Pancreas (tissue), 10 donors: ENCODE results near the gene SPTBN2. TPM values are rescaled to one million over a fixed set of nuclear protein-coding genes. Genes with fewer than 3 reads are reported as not detected.
A peak's percentile ranks its signal among the peaks of the same experiment; 100 is the strongest.

Experiments
- ATAC-seq, 4 donors: fragments of 200-7000 bp; cut with Tn5 transposase; one replicate each; pipeline versions ENCODE4 v1.8.0 to v1.9.1; 2020; ENCODE audit warnings: mild to moderate bottlenecking in 4 of 4, moderate library complexity in 4 of 4
- DNase-seq, 6 donors: peaks; one replicate each; pipeline ENCODE4 v3.0.0-alpha.2; 2020
- FAIRE-seq: peaks from 2 replicates; lab custom pipeline; 2012; peaks lifted over from hg19 to GRCh38; lab: Jason Lieb, UNC
- H3K27ac ChIP-seq, 4 donors: fragments of 200-600 bp; sonication (generic); 1 replicate in 3 of 4; 2 replicates in 1 of 4; pipeline versions ENCODE4 v1.5.0 to v1.8.0; 2020
- H3K27me3 ChIP-seq, 4 donors: fragments of 200-600 bp; one replicate each; pipeline ENCODE4 v1.8.0; 2021
- H3K36me3 ChIP-seq, 3 donors: fragments of 200-600 bp; sonication (generic) in 1 of 3; one replicate each; pipeline versions ENCODE4 v1.5.0 to v1.8.0; 2020 to 2021
- H3K4me1 ChIP-seq, 3 donors: fragments of 200-600 bp; one replicate each; pipeline ENCODE4 v1.8.0; 2021
- H3K4me3 ChIP-seq, 4 donors: fragments of 200-600 bp; sonication (generic) in 2 of 4; one replicate each; pipeline versions ENCODE4 v1.5.0 to v1.8.0; 2020 to 2021
- H3K9me3 ChIP-seq, 4 donors: fragments of 200-600 bp; one replicate each; pipeline ENCODE4 v1.8.0; 2021
- CTCF ChIP-seq, 4 donors: fragments of 200-600 bp; sonication (generic) in 3 of 4; IDR thresholded peaks; one replicate each; pipeline versions ENCODE4 v1.5.0 to v1.8.0; 2021; ENCODE audit warnings: antibody characterized with exemption in 4 of 4
- WGBS, 2 donors: extraction: QIAGEN DNeasy Blood & Tissue Kit; methylation state at CpG; one replicate each; pipeline ENCODE4 v1.1.7; 2013; 5-methylcytosine and 5-hydroxymethylcytosine counted together
- intact Hi-C, 3 donors: fragments of 100-400 bp; cut with DNase I; formaldehyde crosslinking; loops; one replicate each; pipeline versions ENCODE4 v1.11.1 to v1.14.2; 2022
- polyA plus RNA-seq, 2 donors: library from polyadenylated mRNA; stranded (reverse); fragments of 200-250 nt; gene quantifications; one replicate each; pipeline ENCODE4 v1.2.3, GENCODE V29; 2013
- total RNA-seq, 6 donors: library from RNA; stranded (reverse); fragmentation: NEBNext Ultra II Directional in 4 of 6; extraction: Animal tissue kit (Norgen Biotek cat#: 25700) in 4 of 6; gene quantifications; one replicate each; pipeline versions ENCODE4 v1.2.1 to v1.2.4, GENCODE V29; 2021 to 2023
- donor health status: healthy with polysubstance abuse.
- donor health status: DM: no; HTN: no; CAD: no; lungs with moderate emphysema.
- donor health status: DM: no; HTN: no; CAD: no.
- donor health status: control.
- donor health status: control.
- donor health status: Bipolar disorder and iron deficiency.
- donor health status: DM: yes; HTN: yes; CAD: no.
- donor health status: DM: no; HTN: no; CAD: no.
- donor health status: DM: no; HTN: no; CAD: no.
- donor health status: DM: yes; HTN: yes; CAD: no.

Gene SPTBN2
- total and polyA plus RNA-seq, 8 donors = 17.8 to 59.8 (median 38.7) TPM

DNA sequence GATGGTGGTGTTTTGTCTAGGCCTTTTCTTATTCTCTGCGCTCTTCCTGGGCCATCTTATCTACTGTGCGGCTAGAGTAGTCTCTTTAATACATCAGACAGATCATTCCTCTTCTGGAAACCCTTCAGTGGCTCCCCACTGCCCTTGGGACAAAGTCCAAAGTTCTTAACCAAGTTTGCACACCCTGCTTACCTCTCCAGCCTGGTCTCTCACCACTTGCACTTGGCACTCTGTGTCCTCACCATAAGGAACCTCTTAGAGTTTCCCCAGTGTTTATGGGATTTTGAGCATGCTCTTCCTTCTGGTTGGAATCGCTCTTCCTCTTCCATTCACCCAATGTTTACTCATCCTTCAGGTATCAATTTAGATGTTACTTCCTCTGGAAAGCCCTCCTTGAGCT is 5.2 kb upstream of the SPTBN2 start:
- Histone ChIP-seq H3K36me3 (no peaks in the 10 kb centered on the region), H3K27ac (no peak overlapping the region), H3K4me1 (no peaks in the 10 kb centered on the region), H3K9me3 (no peaks in the 10 kb centered on the region), H3K4me3 (no peak overlapping the region), H3K27me3 (no peaks in the 10 kb centered on the region)
- DNase-seq = no peak
- 90 to 92% methylated on average over 3 of the region's 3 CpGs for WGBS, 2 donors
- no peak for ATAC-seq
- TF ChIP-seq CTCF (IDR thresholded peaks at IDR 0.05) = no peak
- FAIRE-seq = no peak
- intact Hi-C loops = no loop called here

DNA sequence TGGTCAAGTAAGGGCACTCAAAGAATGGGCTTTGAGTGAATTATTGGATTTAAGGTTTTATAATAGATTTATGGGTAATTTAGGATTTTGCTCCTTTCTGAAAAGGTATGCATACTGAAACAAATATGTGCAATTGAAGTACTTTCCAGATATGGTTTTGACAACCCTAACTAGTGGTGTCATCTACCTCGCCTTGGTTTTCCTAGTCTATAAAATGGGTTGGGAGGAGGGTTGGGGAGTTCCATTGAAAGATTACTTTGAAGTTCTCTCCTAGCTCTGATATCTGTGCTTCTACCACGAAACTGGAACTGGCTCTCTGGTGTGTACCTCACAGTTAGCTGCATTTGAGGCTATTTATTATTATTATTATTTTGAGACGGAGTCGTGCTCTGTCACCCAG is 431 bp upstream of the SPTBN2 start:
- Histone ChIP-seq H3K4me3 (no peak overlapping the region), H3K4me1 (peaks cover 0 to 3% (median 0%) of the 10 kb centered on the region in 3 donors), H3K27ac (no peak overlapping the region), H3K36me3 (no peaks in the 10 kb centered on the region), H3K9me3 (no peaks in the 10 kb centered on the region), H3K27me3 (no peaks in the 10 kb centered on the region)
- no peak for TF ChIP-seq CTCF (IDR thresholded peaks at IDR 0.05)
- DNase-seq (no peak), ATAC-seq (no peak), FAIRE-seq (no peak)
- WGBS, 2 donors = 93 to 94% methylated on average over 4 of the region's 4 CpGs
- intact Hi-C loops = no loop called here

GRCh38 chr11:66728038-66728692 is 851 bp downstream of the SPTBN2 start:
- FAIRE-seq = no peak
- 0 to 1% methylated on average over 12 to 112 of the region's 114 CpGs for WGBS, 2 donors

GRCh38 chr11:66727282-66728037 is 1.6 kb downstream of the SPTBN2 start:
- H3K27me3 ChIP-seq = no peaks in the 10 kb centered on the region
- ATAC-seq (peak; percentile 46 to 76 (median 73)), DNase-seq (peak in 4 of 6 donors; percentile 31 to 75 (median 50)), FAIRE-seq (no peak)
- intact Hi-C loops = no loop called here
- no peaks in the 10 kb centered on the region for H3K36me3 ChIP-seq
- H3K9me3 ChIP-seq = no peaks in the 10 kb centered on the region
- peaks cover 0 to 6% (median 0%) of the 10 kb centered on the region in 3 donors for H3K4me1 ChIP-seq
- H3K4me3 ChIP-seq = peak overlapping the region; percentile 37 to 68 (median 52)
- peak overlapping the region in 1 of 4 donors; percentile 12 for H3K27ac ChIP-seq
- TF ChIP-seq CTCF (IDR thresholded peaks at IDR 0.05) = no peak
- 1% methylated on average over 56 to 70 of the region's 70 CpGs for WGBS, 2 donors

More at GRCh38 chr11:66728038-66728692, 851 bp downstream of the SPTBN2 start:
- peak; percentile 14 to 66 (median 54) for ATAC-seq
- H3K36me3 ChIP-seq = no peaks in the 10 kb centered on the region
- H3K4me3 ChIP-seq = peak overlapping the region; percentile 37 to 68 (median 52)
- H3K27me3 ChIP-seq = no peaks in the 10 kb centered on the region
- intact Hi-C loops = no loop called here
- DNase-seq = peak in 1 of 6 donors; percentile 69
- TF ChIP-seq CTCF (IDR thresholded peaks at IDR 0.05) = no peak
- H3K27ac ChIP-seq = no peak overlapping the region
- peaks cover 0 to 4% (median 0%) of the 10 kb centered on the region in 3 donors for H3K4me1 ChIP-seq
- no peaks in the 10 kb centered on the region for H3K9me3 ChIP-seq
